HG03095 (cell line): ENCODE measurements around the gene ITPR1.

Experiments
- ATAC-seq: cut with Tn5 transposase; IDR thresholded peaks from one replicate; pipeline ENCODE4 v1.9.1; 2021; ENCODE audit warnings: moderate library complexity; ENCODE audit not compliant: unreplicated experiment

ITPR1 gene

GRCh38 chr3:4838621-4839022 lies 345.5 kb downstream of the ITPR1 start:
- peak; percentile 30 for ATAC-seq

- no peak for ATAC-seq
Measured at GRCh38 chr3:4839278-4839677, 346.1 kb downstream of the ITPR1 start.

GRCh38 chr3:4841225-4841624 lies 348.1 kb downstream of the ITPR1 start:
- no peak for ATAC-seq

- no peak for ATAC-seq
Measured at GRCh38 chr3:4841776-4842440, 348.8 kb downstream of the ITPR1 start.

- ATAC-seq, result no peak
Measured at GRCh38 chr3:4843619-4844018, 350.5 kb downstream of the ITPR1 start.

GRCh38 chr3:4845882-4846281 lies 352.7 kb downstream of the ITPR1 start:
- peak; percentile 78 for ATAC-seq

- no peak for ATAC-seq
Measured at GRCh38 chr3:4846543-4846942, 353.4 kb downstream of the ITPR1 start.

GRCh38 chr3:4848176-4848825 lies 355.2 kb downstream of the ITPR1 start:
- ATAC-seq, result no peak

GRCh38 chr3:4849136-4849535 lies 356.0 kb downstream of the ITPR1 start:
- ATAC-seq, result no peak

GRCh38 chr3:4849739-4850138 lies 356.6 kb downstream of the ITPR1 start:
- ATAC-seq, result no peak

- peak; percentile 42 for ATAC-seq
Measured at GRCh38 chr3:4850211-4850927, 357.2 kb downstream of the ITPR1 start.

GRCh38 chr3:4850928-4851265 lies 357.7 kb downstream of the ITPR1 start:
- ATAC-seq, result peak; percentile 44

GRCh38 chr3:4852780-4853748 lies 359.9 kb downstream of the ITPR1 start:
- ATAC-seq, result no peak

GRCh38 chr3:4853749-4854140 lies 360.6 kb downstream of the ITPR1 start:
- no peak for ATAC-seq

GRCh38 chr3:4855676-4856075 lies 362.5 kb downstream of the ITPR1 start:
- no peak for ATAC-seq

- no peak for ATAC-seq
Measured at GRCh38 chr3:4856136-4856535, 363.0 kb downstream of the ITPR1 start.

- no peak for ATAC-seq
Measured at GRCh38 chr3:4856564-4856963, 363.4 kb downstream of the ITPR1 start.

GRCh38 chr3:4856986-4857385 lies 363.8 kb downstream of the ITPR1 start:
- ATAC-seq, result no peak

GRCh38 chr3:4859788-4860187 lies 366.6 kb downstream of the ITPR1 start:
- no peak for ATAC-seq

- ATAC-seq, result no peak
Measured at GRCh38 chr3:4862973-4863372, 369.8 kb downstream of the ITPR1 start.

- ATAC-seq, result no peak
Measured at GRCh38 chr3:4864503-4864902, 371.4 kb downstream of the ITPR1 start.
